MM.1S (cell line): ENCODE results near the gene RPL32.

Experiments used
- DNase-seq: peaks from one replicate; pipeline ENCODE4 v3.0.0-alpha.2; 2015
- H2AFZ ChIP-seq: fragments of 300-600 bp; sonication (generic); 2 replicates; pipeline ENCODE4 v1.6.0; 2016; ENCODE audit warnings: antibody characterized with exemption, low read length
- H3F3A ChIP-seq: fragments of 300-600 bp; sonication (generic); 2 replicates; pipeline ENCODE4 v1.6.1; 2016; ENCODE audit warnings: mild to moderate bottlenecking, antibody characterized with exemption, low read length, moderate library complexity, mixed read lengths; ENCODE audit not compliant: insufficient read depth
- H3K27ac ChIP-seq: fragments of 300-600 bp; sonication (generic); 2 replicates; pipeline ENCODE4 v1.5.1; 2016; ENCODE audit warnings: mild to moderate bottlenecking, low read length
- H3K27me3 ChIP-seq: fragments of 300-600 bp; sonication (generic); replicated peaks from 2 replicates; pipeline ENCODE4 v1.6.0; 2016; ENCODE audit warnings: low read length; ENCODE audit not compliant: insufficient read depth
- H3K36me3 ChIP-seq: fragments of 300-600 bp; sonication (generic); replicated peaks from 2 replicates; pipeline ENCODE4 v1.6.1; 2016; ENCODE audit warnings: mild to moderate bottlenecking, low read length, mixed read lengths; ENCODE audit not compliant: insufficient read depth
- H3K4me1 ChIP-seq: fragments of 300-600 bp; sonication (generic); 2 replicates; pipeline ENCODE4 v1.6.1; 2016; ENCODE audit warnings: low read length, mixed read lengths
- H3K4me2 ChIP-seq: fragments of 300-600 bp; sonication (generic); 2 replicates; pipeline ENCODE4 v1.6.0; 2016; ENCODE audit warnings: low read depth, low read length
- H3K4me3 ChIP-seq: fragments of 300-600 bp; sonication (generic); 2 replicates; pipeline ENCODE4 v1.5.1; 2016; ENCODE audit warnings: low read length, mixed read lengths
- H3K79me2 ChIP-seq: fragments of 300-600 bp; sonication (generic); 2 replicates; pipeline ENCODE4 v1.6.1; 2016; ENCODE audit warnings: mixed run types, low read length, mixed read lengths
- H3K9ac ChIP-seq: fragments of 300-600 bp; sonication (generic); 2 replicates; pipeline ENCODE4 v1.6.1; 2016; ENCODE audit warnings: low read length, mixed read lengths
- H3K9me2 ChIP-seq: fragments of 300-600 bp; sonication (generic); replicated peaks from 2 replicates; pipeline ENCODE4 v1.6.1; 2016; ENCODE audit warnings: mild to moderate bottlenecking, low read length, mixed read lengths; ENCODE audit not compliant: insufficient read depth
- H3K9me3 ChIP-seq: fragments of 300-600 bp; sonication (generic); replicated peaks from 2 replicates; pipeline ENCODE4 v1.6.1; 2016; ENCODE audit warnings: mild to moderate bottlenecking, low read length, mixed read lengths; ENCODE audit not compliant: insufficient read depth
- H4K20me1 ChIP-seq: fragments of 300-600 bp; sonication (generic); 2 replicates; pipeline ENCODE4 v1.6.1; 2016; ENCODE audit warnings: mild to moderate bottlenecking, low read length, moderate library complexity, mixed read lengths; ENCODE audit not compliant: insufficient read depth
- EZH2 ChIP-seq: fragments of 300-600 bp; sonication (generic); optimal IDR thresholded peaks from 2 replicates; pipeline ENCODE3; 2017; ENCODE audit warnings: low read depth, mild to moderate bottlenecking, antibody characterized with exemption, low read length, mixed read lengths
- EZH2phosphoT487 ChIP-seq: fragments of 300-600 bp; sonication (generic); IDR thresholded peaks from 2 replicates; pipeline ENCODE4 v1.6.1; 2018; ENCODE audit warnings: antibody characterized with exemption, low read length
- TF ChIP-seq, protein P1 (sequence below): fragments of 300-600 bp; sonication (generic); IDR thresholded peaks from 2 replicates; pipeline ENCODE4 v1.5.1; 2016; ENCODE audit warnings: antibody characterized with exemption, low read length, mixed read lengths

RPL32 gene

DNA sequence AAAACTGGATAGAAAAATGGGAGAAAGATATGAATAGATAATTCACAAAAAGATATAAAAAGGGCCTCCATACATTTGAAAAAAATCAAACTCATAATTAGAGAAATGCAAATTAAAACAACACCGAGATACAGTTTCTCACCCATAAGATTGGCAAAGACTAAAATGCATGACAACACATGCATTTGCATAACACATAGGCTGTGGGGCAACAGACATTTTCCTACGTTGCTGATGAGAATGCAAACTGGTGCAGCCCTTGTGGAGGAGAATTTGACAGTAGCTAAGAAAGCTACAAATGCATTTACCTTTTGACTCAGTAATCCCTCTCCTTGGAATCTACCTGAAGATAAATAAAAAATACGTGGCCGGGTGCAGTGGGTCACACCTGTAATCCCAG lies 56.3 kb downstream of the RPL32 start:
- Histone ChIP-seq H4K20me1 (no peaks in the 10 kb centered on the region), H3K27ac (no peak overlapping the region), H3F3A (no peaks in the 10 kb centered on the region), H3K27me3 (no peaks in the 10 kb centered on the region; the same call in 1 of the 2 replicates), H3K4me3 (no peak overlapping the region), H3K9me3 (no peaks in the 10 kb centered on the region), H3K4me2 (no peak overlapping the region), H3K79me2 (no peaks in the 10 kb centered on the region), H2AFZ (no peak overlapping the region), H3K36me3 (no peaks in the 10 kb centered on the region), H3K9me2 (no peaks in the 10 kb centered on the region), H3K4me1 (no peaks in the 10 kb centered on the region), H3K9ac (no peak overlapping the region)
- DNase-seq: no peak
- TF ChIP-seq, protein P1, sequence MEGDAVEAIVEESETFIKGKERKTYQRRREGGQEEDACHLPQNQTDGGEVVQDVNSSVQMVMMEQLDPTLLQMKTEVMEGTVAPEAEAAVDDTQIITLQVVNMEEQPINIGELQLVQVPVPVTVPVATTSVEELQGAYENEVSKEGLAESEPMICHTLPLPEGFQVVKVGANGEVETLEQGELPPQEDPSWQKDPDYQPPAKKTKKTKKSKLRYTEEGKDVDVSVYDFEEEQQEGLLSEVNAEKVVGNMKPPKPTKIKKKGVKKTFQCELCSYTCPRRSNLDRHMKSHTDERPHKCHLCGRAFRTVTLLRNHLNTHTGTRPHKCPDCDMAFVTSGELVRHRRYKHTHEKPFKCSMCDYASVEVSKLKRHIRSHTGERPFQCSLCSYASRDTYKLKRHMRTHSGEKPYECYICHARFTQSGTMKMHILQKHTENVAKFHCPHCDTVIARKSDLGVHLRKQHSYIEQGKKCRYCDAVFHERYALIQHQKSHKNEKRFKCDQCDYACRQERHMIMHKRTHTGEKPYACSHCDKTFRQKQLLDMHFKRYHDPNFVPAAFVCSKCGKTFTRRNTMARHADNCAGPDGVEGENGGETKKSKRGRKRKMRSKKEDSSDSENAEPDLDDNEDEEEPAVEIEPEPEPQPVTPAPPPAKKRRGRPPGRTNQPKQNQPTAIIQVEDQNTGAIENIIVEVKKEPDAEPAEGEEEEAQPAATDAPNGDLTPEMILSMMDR: no peak
- TF ChIP-seq EZH2 (no peak), EZH2phosphoT487 (no peak)
